Stimulated activated CD4-positive, alpha-beta T cell treated with anti-CD3 and anti-CD28 coated beads, Interleukin-12 subunit alpha, Interleukin-12 subunit beta, amount 100 ng/mL, for 24 hours (primary cell): Measurements from ENCODE around the gene FBXO7.
"Not testable (repeated sequence)": the region's sequence is repeated elsewhere in the genome, so short reads cannot be mapped to it uniquely, and the experiment has no call there.

Experiments
- DNase-seq, 2 experiments: peaks; one replicate each; pipeline ENCODE4 v3.0.0-alpha.2; 2020; ENCODE audit warnings: low read depth in 2 of 2

The FBXO7 gene

DNA sequence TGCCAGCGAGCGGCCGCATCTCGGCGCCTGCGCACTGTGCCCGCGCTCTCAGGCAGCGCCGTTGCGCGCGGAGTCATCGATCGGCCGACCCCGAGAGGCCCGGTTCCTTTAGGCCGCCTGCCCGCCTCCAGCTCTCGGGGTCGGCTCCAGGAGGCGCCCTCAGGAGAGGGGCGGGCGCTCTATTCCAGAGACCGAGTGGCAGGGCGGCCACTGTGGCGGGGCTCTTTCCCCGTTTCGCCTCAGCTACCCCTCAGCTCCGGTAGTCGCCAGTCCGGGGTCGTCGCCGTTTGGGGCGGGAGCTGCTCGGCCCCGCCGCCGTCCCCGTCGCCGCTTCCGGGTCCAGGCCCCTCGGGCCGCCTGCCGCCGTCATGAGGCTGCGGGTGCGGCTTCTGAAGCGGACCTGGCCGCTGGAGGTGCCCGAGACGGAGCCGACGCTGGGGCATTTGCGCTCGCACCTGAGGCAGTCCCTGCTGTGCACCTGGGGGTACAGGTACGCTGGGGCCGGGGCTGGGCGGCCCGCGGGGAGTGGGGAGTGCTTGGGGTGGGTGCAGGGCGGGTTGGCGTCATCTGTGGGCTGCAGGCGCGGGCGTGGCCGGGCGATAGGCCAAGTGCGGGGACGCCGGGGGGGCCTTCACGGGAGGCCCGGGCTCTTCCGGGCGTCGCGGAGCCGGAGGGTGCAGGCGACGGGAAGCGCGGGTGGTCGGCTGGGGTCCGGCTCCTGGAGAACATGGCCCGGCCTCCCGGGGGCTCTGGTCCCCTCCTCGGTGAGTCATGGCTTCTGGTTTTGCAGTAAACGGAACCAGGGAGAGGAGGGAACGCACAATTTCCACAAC, at the start of gene FBXO7:
Gene FBXO7 (plus strand): TSS at position 177 of the 833 bp plus-strand sequence. CDS start 192 bp downstream, at position 369.
- DNase-seq: peak; percentile 75 to 76

DNA sequence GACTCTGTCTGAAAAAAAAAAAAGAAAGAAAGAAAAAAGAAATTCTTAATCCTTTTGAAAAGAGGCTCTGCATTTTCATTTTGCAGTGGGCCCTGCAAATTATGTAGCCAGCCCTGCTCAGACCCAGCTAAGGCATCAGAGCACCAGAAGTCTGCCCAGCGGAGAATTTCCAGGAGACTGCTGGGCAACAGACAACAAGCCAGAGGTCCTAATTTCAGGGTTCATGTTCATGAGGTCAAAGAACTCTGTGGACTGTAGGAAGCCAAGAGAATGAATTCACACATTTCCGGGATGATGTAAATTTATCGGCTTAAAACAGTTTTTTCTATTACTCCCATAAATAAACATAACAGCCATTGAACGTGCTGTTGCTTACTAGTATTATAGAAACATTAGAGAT, 47.7 kb upstream of the FBXO7 start:
- DNase-seq: no peak

DNA sequence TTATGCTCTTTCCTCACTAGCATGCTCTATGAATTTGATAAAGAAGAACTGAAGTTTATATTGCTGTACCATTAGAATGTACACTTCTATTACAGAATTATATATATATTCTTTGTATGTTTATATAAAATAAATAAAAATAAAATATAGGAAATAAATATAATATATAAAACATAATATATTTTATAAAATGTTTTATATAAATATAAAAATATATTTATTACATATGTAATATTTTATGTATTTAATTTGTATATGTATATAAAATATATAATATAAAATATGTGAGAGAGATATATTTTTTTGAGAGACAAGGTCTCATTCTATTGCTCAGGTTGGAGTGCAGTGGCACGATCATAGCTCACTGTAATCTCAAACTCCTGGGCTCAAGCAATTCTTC, 44.3 kb upstream of the FBXO7 start:
- no peak for DNase-seq

DNA sequence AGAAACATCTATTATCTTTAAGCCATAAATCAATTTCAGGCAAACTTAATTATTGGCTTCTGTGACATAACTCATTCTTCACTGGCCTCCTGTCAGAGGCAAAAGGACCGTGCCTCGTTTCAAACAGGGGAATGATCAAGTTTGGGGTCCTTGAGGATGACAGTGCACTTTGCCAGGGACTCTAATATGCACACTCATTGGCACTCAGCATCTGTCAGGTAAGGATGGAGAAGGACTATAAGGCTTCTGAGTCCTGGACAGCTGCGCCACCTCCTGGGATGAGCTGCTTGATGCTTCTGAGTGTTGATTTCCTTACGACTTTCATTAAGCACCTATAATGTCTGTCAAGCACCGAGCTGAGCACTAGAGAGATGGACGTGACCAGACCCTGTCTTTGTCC, 30.5 kb upstream of the FBXO7 start:
- DNase-seq: no peak

DNA sequence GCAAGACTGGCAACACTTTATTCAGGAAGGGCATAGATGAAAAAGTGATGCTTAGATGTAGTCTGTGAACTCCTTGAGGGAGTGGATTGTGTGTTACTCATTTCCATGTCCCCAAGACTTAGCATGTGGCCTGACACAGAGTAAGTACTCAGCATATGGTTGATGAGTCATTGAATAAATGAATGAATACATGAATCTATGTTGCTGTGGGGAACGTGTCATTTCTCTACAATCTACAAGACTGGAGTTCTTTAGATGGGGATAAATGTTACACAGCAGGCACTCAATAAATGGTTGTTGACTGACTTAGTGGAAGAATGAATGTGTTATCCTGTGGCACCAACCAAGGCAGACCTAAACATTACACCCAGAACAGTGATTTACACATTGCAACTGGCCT, 28.3 kb upstream of the FBXO7 start:
- no peak for DNase-seq

DNA sequence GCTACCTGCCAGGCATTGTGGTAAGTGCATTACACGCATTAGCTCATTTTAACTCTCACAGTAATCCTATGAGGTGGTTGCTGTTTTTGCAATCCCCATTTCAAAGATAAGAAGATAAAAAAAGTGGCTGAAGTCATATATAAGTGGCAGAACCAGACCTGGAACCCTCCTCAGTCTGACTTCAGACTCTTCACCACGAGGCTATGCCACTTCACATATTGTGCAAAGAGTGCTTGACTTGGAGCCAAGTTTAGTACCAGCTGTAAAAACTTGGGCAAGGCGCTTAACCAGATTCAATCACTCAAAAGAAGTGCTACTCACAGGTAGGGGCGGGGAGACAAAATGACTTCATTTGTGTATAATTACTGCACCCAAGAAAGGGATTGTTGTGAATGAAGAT, 25.6 kb upstream of the FBXO7 start:
- DNase-seq: no peak

DNA sequence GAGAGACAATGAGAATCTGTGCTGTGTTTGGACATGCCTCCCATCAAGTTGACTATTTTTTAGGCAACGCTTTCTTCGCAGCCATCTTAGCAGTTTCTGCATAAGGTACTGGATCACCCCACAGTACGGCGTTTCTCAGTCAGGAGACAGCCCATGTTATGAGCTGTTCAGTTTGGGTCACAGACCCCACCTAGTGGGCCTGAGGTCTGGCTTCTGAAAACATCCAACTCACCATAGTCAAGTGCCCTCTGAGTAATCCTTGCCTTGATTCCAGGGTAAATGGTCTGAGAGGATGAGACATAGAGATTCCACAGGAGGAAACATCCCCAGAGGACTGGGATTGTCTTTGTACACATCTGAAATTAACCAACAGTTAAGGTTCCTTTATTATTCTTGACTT, 17.6 kb upstream of the FBXO7 start:
- no peak for DNase-seq

DNA sequence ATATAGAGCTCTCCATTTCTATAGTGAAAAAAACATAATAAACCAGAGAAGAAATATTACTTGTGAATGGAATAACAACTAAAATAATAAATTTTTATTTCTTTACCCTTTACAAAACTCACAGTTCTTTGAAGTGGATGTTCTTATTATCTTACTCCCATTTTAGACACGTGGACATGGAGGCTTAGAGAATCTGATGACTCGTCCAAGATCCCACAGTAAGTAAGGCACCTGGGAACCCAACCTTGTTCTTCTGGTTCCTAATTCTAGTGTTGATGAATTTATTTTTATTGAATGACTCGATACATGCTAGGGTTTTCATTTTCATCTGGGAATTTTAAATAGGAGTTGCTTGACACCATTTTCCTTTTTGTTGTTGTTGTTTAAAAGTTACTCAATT, 12.2 kb upstream of the FBXO7 start:
- DNase-seq: no peak

DNA sequence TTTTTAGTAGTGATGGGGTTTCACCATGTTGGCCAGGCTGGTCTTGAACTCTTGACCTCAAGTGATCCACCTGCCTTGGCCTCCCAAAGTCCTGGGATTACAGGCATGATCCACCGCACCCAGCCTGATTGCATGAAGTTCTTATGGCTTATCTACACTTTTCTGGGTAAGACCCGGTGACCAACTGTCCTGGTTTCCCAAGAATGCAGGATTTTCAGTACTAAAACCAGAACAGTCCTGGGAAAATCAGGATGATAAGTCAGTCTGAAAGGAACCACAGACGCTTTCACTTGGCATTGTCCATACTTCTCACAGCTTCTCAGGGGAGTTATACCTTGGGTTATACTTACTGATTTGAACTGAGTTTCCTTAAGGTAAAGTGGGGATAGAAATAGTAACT, 8.9 kb upstream of the FBXO7 start:
- no peak for DNase-seq

DNA sequence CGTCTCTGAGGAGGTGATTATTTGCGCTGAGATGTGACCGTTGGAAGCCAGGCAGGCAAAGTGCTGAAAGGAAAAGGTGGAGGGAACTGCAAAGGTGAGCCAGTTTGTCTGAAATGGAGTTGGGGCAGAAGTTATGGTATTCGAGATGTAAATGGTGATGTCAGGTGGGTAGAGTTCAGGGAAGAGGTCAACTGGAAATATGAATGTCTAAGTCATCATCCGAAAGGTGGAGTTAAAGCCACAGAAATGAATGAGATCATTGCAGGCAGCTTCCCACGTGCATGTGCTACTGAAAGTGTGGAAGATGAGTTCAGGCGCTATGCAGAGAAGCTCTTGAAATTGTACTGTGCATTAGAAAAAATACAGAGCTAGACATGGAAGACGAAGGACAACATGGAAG, 8.1 kb upstream of the FBXO7 start:
- DNase-seq: no peak

DNA sequence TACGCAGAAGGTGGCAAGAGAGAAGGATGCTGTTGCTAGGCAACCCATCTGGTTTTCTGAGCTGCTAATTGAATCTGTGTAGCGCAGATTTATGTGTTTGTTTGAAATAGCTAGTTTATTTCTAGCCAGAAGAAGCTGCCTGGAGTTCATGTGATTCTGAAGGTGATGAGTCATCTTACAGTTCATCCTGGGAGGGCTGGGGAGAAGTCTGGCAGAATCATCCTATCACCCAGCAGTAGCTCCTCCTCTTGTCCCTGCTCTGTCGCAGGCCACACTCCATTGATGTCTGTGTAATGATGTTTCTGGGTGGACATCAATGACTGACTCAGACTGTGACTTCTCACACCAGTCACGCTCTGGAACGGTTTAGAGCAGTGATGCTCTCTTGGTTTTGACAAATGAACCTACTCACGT, 4.8 kb upstream of the FBXO7 start:
- DNase-seq: no peak

DNA sequence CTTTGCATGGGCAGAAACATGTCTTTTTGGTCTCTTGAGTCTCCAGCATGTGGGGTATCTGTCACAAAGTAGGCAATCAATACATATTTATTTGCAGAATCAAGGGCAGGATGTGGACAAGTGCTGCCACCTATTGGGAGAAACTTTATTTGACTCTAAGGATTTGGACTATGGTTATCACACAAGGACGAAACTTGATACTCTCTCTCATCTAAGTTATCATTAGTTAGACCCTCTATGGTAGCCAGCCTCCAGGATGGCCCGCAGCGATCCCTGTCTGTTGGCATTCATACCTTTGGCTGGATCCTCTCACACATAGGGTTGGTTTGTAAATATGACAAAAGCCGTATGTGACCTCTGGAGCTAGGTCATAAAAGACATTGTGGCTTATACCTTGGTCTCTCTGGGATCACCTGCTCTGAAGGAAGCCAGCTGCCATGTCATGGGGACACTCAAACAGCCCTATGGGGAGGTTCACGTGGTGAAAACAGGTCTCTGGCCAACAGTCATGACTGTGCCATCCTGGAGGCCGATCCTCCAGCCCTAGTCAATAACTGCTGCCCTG, 1.1 kb upstream of the FBXO7 start:
- peak in 1 of 2 experiments; percentile 5 for DNase-seq

DNA sequence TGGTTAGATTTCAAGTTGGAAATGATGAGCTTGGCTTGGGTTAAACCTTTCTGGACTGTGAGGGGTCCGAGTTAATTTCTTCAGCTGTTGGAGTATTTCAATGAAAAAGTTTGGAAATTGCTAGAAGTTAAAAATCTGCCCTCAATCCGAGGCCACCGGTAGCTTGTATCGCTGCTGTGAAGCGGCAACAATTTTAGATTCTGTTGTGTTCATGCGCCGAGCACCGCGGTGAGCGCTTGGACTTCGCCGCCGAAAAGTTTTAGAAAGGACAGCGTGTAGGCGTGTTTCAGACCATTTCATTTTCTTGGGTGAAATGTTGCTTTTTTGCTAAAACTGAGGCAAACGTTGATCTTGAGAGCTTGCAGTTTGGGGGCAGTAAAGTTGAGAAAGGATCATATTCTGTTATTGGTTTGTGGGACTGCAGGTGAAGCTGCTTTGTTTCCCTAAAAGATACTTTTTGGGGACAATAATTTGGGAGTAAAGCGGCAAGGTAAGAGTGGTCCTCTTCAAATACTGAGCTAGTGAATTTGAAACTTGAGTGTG, 928 bp downstream of the FBXO7 start:
- no peak for DNase-seq

DNA sequence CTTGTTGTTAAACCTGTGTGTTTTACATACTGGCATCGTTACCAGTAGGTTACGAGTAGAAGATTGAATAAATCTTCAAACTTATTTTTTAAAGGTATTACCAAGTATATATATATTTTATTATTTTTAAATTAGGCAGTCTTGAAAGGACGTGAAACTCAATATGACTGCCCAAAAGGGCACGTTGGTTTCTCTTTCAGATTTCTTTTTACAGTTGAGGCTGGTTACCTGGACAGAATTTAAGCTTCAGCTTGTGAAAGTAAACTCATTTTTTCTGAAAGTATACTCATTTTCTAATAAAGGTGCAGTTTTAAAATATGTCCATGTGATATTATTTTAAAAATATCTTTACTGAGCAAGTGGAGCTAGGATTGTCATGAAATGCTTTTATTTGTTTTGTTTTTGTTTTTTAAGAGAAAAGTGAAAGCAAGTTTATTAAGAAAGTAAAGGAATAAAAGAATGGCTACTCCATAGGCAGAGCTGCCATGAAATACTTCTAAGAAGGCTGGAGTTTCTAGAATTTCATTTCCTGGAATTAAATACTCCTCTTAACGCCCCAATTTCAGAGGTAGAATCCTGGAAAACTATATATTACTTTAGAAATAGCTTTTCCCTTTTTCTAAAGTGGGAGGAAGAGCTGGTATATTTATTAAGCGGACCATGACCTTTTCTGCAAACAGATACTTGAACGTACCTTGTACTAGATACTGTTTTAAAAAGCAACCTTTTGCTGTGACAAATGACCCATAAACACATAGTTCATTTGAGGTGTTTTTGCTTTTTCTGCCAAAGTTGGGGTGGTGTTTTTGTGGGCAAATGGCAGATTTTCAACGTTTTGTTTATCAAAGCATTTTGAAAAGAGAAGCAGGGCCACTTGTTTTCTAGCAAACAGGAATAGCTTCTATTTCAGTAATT, 1.9 kb downstream of the FBXO7 start:
- no peak for DNase-seq

DNA sequence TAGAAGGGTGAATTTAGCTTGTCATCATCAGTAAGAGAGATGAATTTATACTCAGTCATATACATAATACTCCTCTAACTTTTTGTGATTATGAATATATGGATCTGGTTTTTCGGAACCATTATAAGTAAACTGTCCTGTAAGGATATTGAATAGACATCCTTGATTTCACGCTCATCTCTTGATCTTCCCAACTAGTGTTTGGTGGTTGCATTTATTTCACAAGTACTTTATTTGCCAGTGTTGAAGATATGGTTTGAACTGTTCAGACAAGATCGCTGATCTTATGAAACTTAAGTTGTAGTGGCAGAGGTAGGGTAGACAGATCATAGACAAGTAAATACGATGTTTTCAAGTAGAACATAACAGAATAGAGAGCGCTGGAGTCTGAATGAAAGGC, 3.0 kb downstream of the FBXO7 start:
- no peak for DNase-seq

DNA sequence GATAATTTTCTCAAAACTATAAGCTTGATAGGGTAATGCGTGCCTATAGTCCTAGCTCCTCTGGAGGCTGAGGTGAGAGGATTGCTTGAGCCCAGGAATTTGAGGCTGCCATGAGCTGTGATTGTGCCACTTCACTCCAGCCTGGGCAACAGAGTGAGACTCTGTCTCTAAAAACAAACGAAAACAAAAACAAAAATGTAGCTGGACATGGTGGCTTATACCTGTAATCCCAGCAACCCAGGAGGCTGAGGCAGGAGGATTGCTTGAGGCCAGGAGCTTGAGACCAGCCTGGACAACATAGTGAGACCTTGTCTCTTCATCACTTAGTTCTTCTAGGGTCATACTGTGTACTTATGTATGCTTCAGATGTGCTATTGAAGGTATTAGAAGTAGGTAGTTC, 3.9 kb downstream of the FBXO7 start:
- not testable (repeated sequence) for DNase-seq

DNA sequence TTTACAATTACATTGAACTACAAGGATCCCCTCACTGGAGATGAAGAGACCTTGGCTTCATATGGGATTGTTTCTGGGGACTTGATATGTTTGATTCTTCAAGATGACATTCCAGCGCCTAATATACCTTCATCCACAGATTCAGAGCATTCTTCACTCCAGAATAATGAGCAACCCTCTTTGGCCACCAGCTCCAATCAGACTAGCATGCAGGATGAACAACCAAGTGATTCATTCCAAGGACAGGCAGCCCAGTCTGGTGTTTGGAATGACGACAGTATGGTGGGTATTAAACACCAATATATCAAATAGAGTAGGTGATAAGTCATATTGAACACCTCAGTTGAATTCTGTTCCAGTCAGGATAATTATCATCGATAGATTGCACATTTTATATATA, 4.4 kb downstream of the FBXO7 start:
- DNase-seq: no peak

DNA sequence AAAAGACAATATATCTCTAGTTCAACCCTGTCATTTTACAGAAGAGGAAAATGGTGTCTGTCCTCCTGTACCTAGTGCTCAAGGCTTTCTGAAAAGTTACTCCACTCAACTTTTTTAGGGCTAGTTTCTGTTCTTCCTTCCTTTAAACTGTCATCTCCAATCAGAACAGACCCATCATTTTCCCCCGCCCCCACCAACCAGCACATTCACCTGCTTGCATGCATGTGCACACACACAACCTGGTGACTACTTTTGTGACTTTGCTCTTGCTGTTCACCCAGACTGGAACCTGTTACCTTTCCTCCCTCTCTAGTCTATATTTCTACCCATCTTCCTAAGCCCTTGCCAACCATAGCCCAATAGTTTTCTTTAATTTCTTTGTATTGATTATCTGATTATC, 5.6 kb downstream of the FBXO7 start:
- DNase-seq: peak in 1 of 2 experiments; percentile 24

DNA sequence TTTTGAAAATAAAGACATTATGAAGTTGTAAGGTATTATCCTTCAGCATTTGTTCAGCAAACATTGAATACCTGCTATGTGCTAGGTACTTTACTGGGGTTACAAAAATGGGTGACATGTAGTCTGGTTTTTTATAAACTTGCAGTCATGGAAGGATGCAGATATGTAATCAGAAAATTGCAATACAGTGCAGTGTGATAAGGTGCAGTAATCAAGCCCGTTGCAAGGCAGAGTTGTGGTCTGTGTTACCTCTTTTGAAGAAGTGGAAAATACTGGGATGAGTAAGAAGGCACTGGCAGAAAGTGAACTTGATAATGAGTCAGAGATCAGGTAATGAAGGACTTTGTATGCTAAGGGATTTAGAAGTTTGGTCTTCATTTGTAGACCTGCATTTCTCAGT, 8.1 kb downstream of the FBXO7 start:
- DNase-seq: peak; percentile 5 to 24

DNA sequence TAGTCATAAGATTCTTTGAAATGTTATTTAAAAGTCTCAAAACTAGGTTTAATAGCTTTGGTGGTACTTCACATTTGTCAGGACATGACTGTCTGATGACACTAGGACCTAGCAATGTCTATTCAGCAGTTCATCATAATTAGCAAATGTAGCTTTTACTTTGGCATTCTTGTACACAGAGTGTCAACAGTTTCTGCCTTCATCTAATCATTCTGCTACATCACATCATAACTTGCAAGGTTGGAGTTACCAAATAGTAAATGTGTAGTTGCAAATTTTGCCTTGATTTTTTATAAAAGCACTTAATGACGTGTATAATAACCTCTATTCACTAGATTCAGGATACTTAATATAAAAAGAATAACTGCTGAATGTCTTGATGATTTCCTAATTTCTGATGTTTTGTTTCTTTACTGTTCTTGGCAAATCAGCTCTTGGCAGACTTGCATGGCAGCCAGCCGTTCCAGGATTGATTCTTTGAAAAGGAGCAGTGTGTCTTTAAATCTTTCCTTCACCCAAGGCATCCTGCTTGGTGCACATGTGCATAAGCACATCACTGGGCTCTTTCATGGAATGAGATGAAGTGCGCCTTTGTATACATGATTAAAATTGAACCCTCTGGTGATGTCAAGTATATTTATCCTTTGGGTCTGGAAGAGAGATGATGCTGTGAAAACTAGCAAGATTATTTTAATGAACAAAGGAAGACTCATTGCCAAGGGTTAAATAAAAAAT, 12.2 kb downstream of the FBXO7 start:
- no peak for DNase-seq

DNA sequence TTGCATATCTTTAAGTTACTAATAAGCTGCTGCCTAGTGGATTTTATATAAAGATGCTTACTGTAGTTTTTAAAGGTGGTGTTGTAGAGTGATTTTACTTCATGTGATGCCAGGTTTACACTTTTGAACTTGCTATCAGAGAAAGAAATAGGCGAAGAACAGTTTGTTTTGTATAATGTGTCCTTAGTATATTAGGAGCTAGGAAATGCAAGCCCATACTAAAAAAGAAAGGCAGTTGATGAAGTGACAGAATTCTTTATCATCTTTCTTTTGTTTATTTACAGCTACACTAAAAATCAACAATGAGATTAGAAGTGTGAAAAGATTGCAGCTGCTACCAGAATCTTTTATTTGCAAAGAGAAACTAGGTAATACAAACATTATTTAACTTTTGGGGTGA, 12.8 kb downstream of the FBXO7 start:
- no peak for DNase-seq

DNA sequence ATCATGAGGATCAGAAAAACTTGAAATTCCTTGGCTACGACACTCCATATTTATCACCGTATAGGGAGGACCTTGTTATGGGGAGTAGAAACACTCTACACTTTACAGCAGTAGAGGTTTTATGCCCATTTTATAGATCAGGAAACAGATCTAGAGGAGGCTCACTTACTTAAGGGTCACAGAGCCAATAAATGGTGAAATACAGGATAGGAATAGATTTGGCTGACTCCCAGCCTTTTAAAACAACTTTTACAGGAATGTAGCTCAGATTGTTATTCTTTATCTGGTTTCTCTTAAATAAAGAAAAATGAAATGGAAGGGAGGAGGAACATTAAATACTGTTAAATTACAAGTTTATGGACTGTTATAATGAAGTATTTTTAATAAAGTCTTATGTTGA, 14.8 kb downstream of the FBXO7 start:
- DNase-seq: no peak
